Measurements from ENCODE around the gene SIRT5. TPM values are rescaled to one million over a fixed set of nuclear protein-coding genes. Genes with fewer than 3 reads are reported as not detected.

Gene SIRT5
- total and polyA plus RNA-seq, 8 donors = 1.8 to 10.3 (median 4.7) TPM

- Histone ChIP-seq H3K27me3 (no peaks in the 10 kb centered on the region), H3K9me3 (no peaks in the 10 kb centered on the region), H3K27ac (no peak overlapping the region), H3K4me3 (no peak overlapping the region), H3K4me1 (peaks cover 4 to 39% (median 18%) of the 10 kb centered on the region in 4 donors), H3K36me3 (peaks cover 0 to 22% (median 11%) of the 10 kb centered on the region in 4 donors)
- DNase-seq = no peak
- 67 to 80% (median 76%) methylated on average over 1 of the region's 1 CpG for WGBS, 5 donors
- intact Hi-C loops (cut with DNase I; ENCODE audit: low total_unique reads) = no loop called here
- no peak for TF ChIP-seq EP300 (IDR thresholded peaks at IDR 0.05)
- TF ChIP-seq POLR2A (IDR thresholded peaks at IDR 0.05) = no peak
- no peak for TF ChIP-seq CTCF (IDR thresholded peaks at IDR 0.05)
- TF ChIP-seq POLR2AphosphoS5 (IDR thresholded peaks at IDR 0.05) = no peak
Measured at GRCh38 chr6:13655700-13656099, 81.3 kb downstream of the SIRT5 start.

- H3K36me3 ChIP-seq = no peaks in the 10 kb centered on the region
- no peak for DNase-seq
- TF ChIP-seq EP300 (IDR thresholded peaks at IDR 0.05) (no peak), POLR2AphosphoS5 (IDR thresholded peaks at IDR 0.05) (no peak), CTCF (IDR thresholded peaks at IDR 0.05) (no peak), POLR2A (IDR thresholded peaks at IDR 0.05) (no peak)
- H3K27ac ChIP-seq = no peak overlapping the region
- peaks cover 8 to 73% (median 44%) of the 10 kb centered on the region in 4 donors for H3K4me1 ChIP-seq
- intact Hi-C loops (cut with DNase I; ENCODE audit: low total_unique reads) = no loop called here
- H3K4me3 ChIP-seq = no peak overlapping the region
- WGBS, 5 donors = 95 to 100% (median 97%) methylated on average over 1 of the region's 1 CpG
- no peaks in the 10 kb centered on the region for H3K27me3 ChIP-seq
- no peaks in the 10 kb centered on the region for H3K9me3 ChIP-seq
Measured at GRCh38 chr6:13660273-13660672, 85.9 kb downstream of the SIRT5 start.

- H3K4me1 ChIP-seq = peaks cover 8 to 79% (median 48%) of the 10 kb centered on the region in 4 donors
- 92 to 100% (median 95%) methylated on average over 1 of the region's 1 CpG for WGBS, 5 donors
- no peak for DNase-seq
Measured at GRCh38 chr6:13660893-13661292, 86.5 kb downstream of the SIRT5 start.

GRCh38 chr6:13661647-13662046 is 87.2 kb downstream of the SIRT5 start:
- WGBS, 5 donors = 67 to 93% (median 85%) methylated on average over 2 of the region's 2 CpGs
- TF ChIP-seq CTCF (IDR thresholded peaks at IDR 0.05) (no peak), EP300 (IDR thresholded peaks at IDR 0.05) (no peak), POLR2A (IDR thresholded peaks at IDR 0.05) (no peak), POLR2AphosphoS5 (IDR thresholded peaks at IDR 0.05) (no peak)
- Histone ChIP-seq H3K4me3 (no peak overlapping the region), H3K27me3 (no peaks in the 10 kb centered on the region), H3K36me3 (no peaks in the 10 kb centered on the region), H3K27ac (no peak overlapping the region), H3K9me3 (no peaks in the 10 kb centered on the region), H3K4me1 (peaks cover 9 to 84% (median 51%) of the 10 kb centered on the region in 4 donors)
- intact Hi-C loops (cut with DNase I; ENCODE audit: low total_unique reads) = no loop called here
- DNase-seq = no peak

More at GRCh38 chr6:13660893-13661292, 86.5 kb downstream of the SIRT5 start:
- Histone ChIP-seq H3K36me3 (no peaks in the 10 kb centered on the region), H3K4me3 (no peak overlapping the region), H3K27ac (no peak overlapping the region), H3K27me3 (no peaks in the 10 kb centered on the region), H3K9me3 (no peaks in the 10 kb centered on the region)
- intact Hi-C loops (cut with DNase I; ENCODE audit: low total_unique reads) = no loop called here
- no peak for TF ChIP-seq CTCF (IDR thresholded peaks at IDR 0.05)
- no peak for TF ChIP-seq POLR2A (IDR thresholded peaks at IDR 0.05)
- no peak for TF ChIP-seq POLR2AphosphoS5 (IDR thresholded peaks at IDR 0.05)
- TF ChIP-seq EP300 (IDR thresholded peaks at IDR 0.05) = no peak

All from stomach (tissue), 9 donors.